ENCODE measurements around the gene TRPM3.

GRCh38 chr9:70587201-70587600, 534.2 kb downstream of the TRPM3 start:
- TF ChIP-seq CTCF (IDR thresholded peaks at IDR 0.05) = no peak
- TF ChIP-seq POLR2A (IDR thresholded peaks at IDR 0.05) = no peak
- no peak for TF ChIP-seq EP300 (IDR thresholded peaks at IDR 0.05)
